ENCODE data around the gene VAMP5. TPM values are rescaled to one million over a fixed set of nuclear protein-coding genes. Genes with fewer than 3 reads are reported as not detected.
"Not testable (repeated sequence)": the region's sequence is repeated elsewhere in the genome, so short reads cannot be mapped to it uniquely, and the experiment has no call there.

Gene VAMP5
- total RNA-seq, 2 donors from 2014 or later, result 36.8 to 51.2 TPM

GRCh38 chr2:85611705-85612587 lies 27.7 kb downstream of the VAMP5 start, which contains the start of gene C2orf68:
C2orf68 (minus strand) TSS chr2:85612066; CDS start chr2:85611984, 82 bp downstream.
- Mint-ChIP-seq H3K4me3 (peak within 1 kb of the TSS; percentile 98), H3K4me1 (peaks cover 3% of the 10 kb centered on the region), H3K9me3 (no peaks in the 10 kb centered on the region), H3K27me3 (no peaks in the 10 kb centered on the region), H3K27ac (peak within 1 kb of the TSS; percentile 98), H3K36me3 (ENCODE audit: low read depth) (peaks cover 38% of the 10 kb centered on the region)
- peak; percentile 82 for ATAC-seq (replicated peaks)

GRCh38 chr2:85613717-85614515 lies 29.7 kb downstream of the VAMP5 start:
- Mint-ChIP-seq H3K4me1 (peaks cover 1% of the 10 kb centered on the region), H3K27me3 (no peaks in the 10 kb centered on the region), H3K4me3 (peak overlapping the region; percentile 98), H3K9me3 (no peaks in the 10 kb centered on the region), H3K27ac (no peak overlapping the region), H3K36me3 (ENCODE audit: low read depth) (peaks cover 37% of the 10 kb centered on the region)
- ATAC-seq (replicated peaks), result no peak

DNA sequence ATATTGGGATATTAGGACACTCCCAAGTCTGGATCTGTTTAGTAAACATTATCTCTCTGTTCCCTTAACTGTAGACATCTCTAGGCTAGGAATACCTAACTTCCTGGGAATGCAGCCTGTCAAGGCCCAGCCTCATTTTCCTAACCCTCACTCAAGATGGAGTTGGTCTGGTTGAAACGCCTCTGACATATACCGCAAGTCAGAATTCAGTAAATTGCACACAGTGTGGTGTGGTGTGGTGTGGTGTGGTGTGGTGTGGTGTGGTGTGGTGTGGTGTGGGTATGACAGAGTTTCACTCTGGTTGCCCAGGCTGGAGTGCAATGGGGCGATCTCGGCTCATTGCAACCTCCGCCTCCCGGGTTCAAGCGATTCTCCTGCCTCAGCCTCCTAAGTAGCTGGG lies 30.5 kb downstream of the VAMP5 start:
- peak overlapping the region; percentile 95 for H3K4me3 Mint-ChIP-seq
- not testable (repeated sequence) for H3K27me3 Mint-ChIP-seq; H3K27ac Mint-ChIP-seq; H3K9me3 Mint-ChIP-seq; ATAC-seq (replicated peaks); H3K4me1 Mint-ChIP-seq
- H3K36me3 Mint-ChIP-seq (ENCODE audit: low read depth), result peaks cover 36% of the 10 kb centered on the region

DNA sequence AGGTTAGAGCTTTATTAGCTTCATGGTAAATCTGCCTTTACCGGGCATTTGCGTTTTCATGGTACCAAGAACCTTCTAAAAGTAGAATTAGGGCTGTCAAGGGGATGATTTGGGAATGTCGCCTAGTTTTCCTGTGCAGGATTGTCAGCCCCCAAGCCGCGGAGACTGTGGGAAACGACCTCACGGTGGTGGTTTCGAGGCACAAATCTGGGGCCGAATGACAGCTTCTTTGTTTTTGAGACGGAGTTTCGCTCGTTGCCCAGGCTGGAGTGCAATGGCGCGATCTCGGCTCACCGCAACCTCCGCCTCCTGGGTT lies 31.1 kb downstream of the VAMP5 start:
- ATAC-seq (replicated peaks), result no peak
- Mint-ChIP-seq H3K27ac (no peak overlapping the region), H3K9me3 (no peaks in the 10 kb centered on the region)

GRCh38 chr2:85617723-85618122 lies 33.5 kb downstream of the VAMP5 start:
- Mint-ChIP-seq H3K4me3 (peak overlapping the region; percentile 95), H3K36me3 (ENCODE audit: low read depth) (peaks cover 54% of the 10 kb centered on the region), H3K27ac (peak overlapping the region; percentile 96)
- H3K4me1 Mint-ChIP-seq; H3K27me3 Mint-ChIP-seq; H3K9me3 Mint-ChIP-seq; ATAC-seq (replicated peaks): not testable (repeated sequence)

More for the DNA sequence above, 31.1 kb downstream of the VAMP5 start:
- H3K4me3 Mint-ChIP-seq, result peak overlapping the region; percentile 95
- H3K4me1 Mint-ChIP-seq, result peaks cover 5% of the 10 kb centered on the region
- H3K36me3 Mint-ChIP-seq (ENCODE audit: low read depth), result peaks cover 32% of the 10 kb centered on the region
- H3K27me3 Mint-ChIP-seq, result no peaks in the 10 kb centered on the region

GRCh38 chr2:85619617-85620016 lies 35.4 kb downstream of the VAMP5 start:
- Mint-ChIP-seq H3K27me3 (no peaks in the 10 kb centered on the region), H3K27ac (no peak overlapping the region), H3K4me3 (no peak overlapping the region), H3K36me3 (ENCODE audit: low read depth) (peaks cover 73% of the 10 kb centered on the region), H3K4me1 (peaks cover 9% of the 10 kb centered on the region), H3K9me3 (no peaks in the 10 kb centered on the region)
- ATAC-seq (replicated peaks), result no peak

- Mint-ChIP-seq H3K4me3 (no peak overlapping the region), H3K27me3 (no peaks in the 10 kb centered on the region), H3K27ac (no peak overlapping the region), H3K9me3 (no peaks in the 10 kb centered on the region), H3K36me3 (ENCODE audit: low read depth) (peaks cover 85% of the 10 kb centered on the region), H3K4me1 (peaks cover 9% of the 10 kb centered on the region)
- ATAC-seq (replicated peaks), result no peak
Observed at GRCh38 chr2:85621338-85621737, 37.1 kb downstream of the VAMP5 start.

DNA sequence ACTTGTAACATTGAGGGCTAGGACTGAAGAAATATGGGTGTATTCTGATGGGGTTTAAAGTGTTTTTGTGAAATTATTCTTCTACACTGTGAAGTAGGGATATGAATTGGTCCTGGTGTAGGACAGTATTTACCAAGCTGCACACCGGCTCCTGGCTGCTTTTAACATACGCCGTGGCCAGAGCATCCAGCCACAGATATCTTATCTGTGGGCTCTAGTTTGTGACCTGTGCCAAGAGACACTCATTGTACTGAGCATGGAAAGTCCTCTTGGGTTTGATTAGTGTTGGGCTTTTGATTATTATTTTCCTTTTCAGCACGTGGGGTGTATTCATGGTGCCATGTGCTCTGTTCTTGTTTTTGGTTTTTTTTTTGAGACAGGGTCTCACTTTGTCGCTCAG lies 39.8 kb downstream of the VAMP5 start:
- H3K4me1 Mint-ChIP-seq, result peaks cover 7% of the 10 kb centered on the region
- H3K27me3 Mint-ChIP-seq, result no peaks in the 10 kb centered on the region
- peaks cover 95% of the 10 kb centered on the region for H3K36me3 Mint-ChIP-seq (ENCODE audit: low read depth)
- no peaks in the 10 kb centered on the region for H3K9me3 Mint-ChIP-seq
- no peak overlapping the region for H3K27ac Mint-ChIP-seq
- no peak for ATAC-seq (replicated peaks)
- no peak overlapping the region for H3K4me3 Mint-ChIP-seq

DNA sequence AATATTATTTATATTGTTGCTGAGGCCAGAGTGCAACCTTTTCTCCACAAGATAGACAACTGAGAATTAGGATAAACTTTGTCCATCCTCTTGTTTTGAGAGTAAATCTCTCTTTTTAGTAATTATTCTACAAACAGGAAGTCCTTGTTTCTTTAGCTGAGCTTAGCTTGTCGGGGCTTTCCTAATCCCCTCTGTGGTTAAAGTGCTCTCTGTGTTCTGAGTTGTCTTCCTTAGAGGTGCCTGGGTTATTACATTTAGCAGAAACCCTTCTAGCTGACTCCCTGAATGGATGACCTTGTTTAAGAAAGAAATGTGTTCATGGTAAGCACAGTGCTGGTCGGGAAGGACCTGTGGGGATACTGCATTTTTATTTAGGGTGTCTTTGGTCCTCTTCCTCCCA lies 44.4 kb downstream of the VAMP5 start:
- no peaks in the 10 kb centered on the region for H3K9me3 Mint-ChIP-seq
- peak overlapping the region; percentile 6 for H3K4me3 Mint-ChIP-seq
- peaks cover 100% of the 10 kb centered on the region for H3K36me3 Mint-ChIP-seq (ENCODE audit: low read depth)
- H3K27me3 Mint-ChIP-seq, result no peaks in the 10 kb centered on the region
- peak overlapping the region; percentile 72 for H3K27ac Mint-ChIP-seq
- H3K4me1 Mint-ChIP-seq, result no peaks in the 10 kb centered on the region
- ATAC-seq (replicated peaks), result peak; percentile 84

GRCh38 chr2:85631316-85631715 lies 47.1 kb downstream of the VAMP5 start:
- H3K9me3 Mint-ChIP-seq, result no peaks in the 10 kb centered on the region
- no peaks in the 10 kb centered on the region for H3K27me3 Mint-ChIP-seq
- ATAC-seq (replicated peaks), result no peak
- H3K4me1 Mint-ChIP-seq, result no peaks in the 10 kb centered on the region
- no peak overlapping the region for H3K4me3 Mint-ChIP-seq
- peaks cover 100% of the 10 kb centered on the region for H3K36me3 Mint-ChIP-seq (ENCODE audit: low read depth)
- no peak overlapping the region for H3K27ac Mint-ChIP-seq

- Mint-ChIP-seq H3K36me3 (ENCODE audit: low read depth) (peaks cover 100% of the 10 kb centered on the region), H3K27ac (peak overlapping the region; percentile 0), H3K9me3 (no peaks in the 10 kb centered on the region), H3K4me1 (peaks cover 6% of the 10 kb centered on the region), H3K4me3 (no peak overlapping the region), H3K27me3 (no peaks in the 10 kb centered on the region)
- no peak for ATAC-seq (replicated peaks)
Observed at GRCh38 chr2:85635011-85635410, 50.8 kb downstream of the VAMP5 start.

DNA sequence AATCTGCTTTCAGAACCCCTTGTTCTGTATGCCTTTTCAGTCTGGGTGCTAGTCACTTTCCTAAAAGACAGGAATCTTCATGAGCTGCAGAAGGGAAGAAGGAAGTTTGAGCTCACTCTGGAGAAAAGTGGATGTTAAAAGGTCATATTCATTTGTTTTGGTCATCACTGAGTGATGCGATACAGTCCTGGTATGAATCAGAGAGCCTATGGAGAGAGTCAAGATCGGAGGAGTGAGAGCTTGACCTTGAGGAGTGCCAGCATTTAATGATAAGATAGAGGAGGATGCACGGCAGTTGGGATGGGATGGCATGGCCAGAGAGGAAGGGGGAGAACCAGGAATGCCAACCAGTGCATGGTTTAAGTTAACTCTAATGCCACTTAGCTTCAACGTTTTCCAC lies 51.4 kb downstream of the VAMP5 start:
- Mint-ChIP-seq H3K27me3 (no peaks in the 10 kb centered on the region), H3K4me3 (no peak overlapping the region), H3K4me1 (peaks cover 6% of the 10 kb centered on the region), H3K9me3 (no peaks in the 10 kb centered on the region), H3K36me3 (ENCODE audit: low read depth) (peaks cover 100% of the 10 kb centered on the region), H3K27ac (peak overlapping the region; percentile 3)
- ATAC-seq (replicated peaks), result no peak

DNA sequence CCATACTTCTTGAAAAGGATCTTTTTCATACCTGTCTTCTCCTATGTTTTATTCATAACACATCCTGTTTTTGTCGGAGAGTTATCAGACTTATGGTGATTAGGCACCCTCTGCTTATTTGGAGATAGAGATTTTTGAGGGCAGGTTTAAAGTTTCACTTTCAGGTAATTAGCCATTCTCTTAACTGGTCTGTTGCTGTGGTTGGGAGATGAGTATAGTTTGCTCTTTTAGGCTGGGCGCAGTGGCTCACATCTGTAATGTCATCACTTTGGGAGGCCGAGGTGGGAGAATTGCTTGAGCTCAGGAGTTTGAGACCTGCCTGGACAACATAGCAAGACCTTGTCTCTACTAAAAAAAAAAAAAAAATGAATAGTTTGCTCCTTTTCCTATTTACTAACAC lies 58.5 kb downstream of the VAMP5 start:
- H3K4me1 Mint-ChIP-seq, result peaks cover 4% of the 10 kb centered on the region
- H3K36me3 Mint-ChIP-seq (ENCODE audit: low read depth), result peaks cover 100% of the 10 kb centered on the region
- no peaks in the 10 kb centered on the region for H3K9me3 Mint-ChIP-seq
- H3K27ac Mint-ChIP-seq, result peak overlapping the region; percentile 75
- peak; percentile 98 for ATAC-seq (replicated peaks)
- H3K27me3 Mint-ChIP-seq, result no peaks in the 10 kb centered on the region
- H3K4me3 Mint-ChIP-seq, result peak overlapping the region; percentile 34

All from activated T-helper 17 cell treated with anti-CD3 and anti-CD28 coated beads, Interleukin-2, amount 50 U/mL, for 72 hours (primary cell).